Stimulated activated CD8-positive, alpha-beta memory T cell treated with anti-CD3 and anti-CD28 coated beads, Interleukin-4, amount 100 ng/mL, for 4 hours (primary cell): ENCODE data around the gene CMTR1.
"Not testable (repeated sequence)": the region's sequence is repeated elsewhere in the genome, so short reads cannot be mapped to it uniquely, and the experiment has no call there.

Source experiments
- DNase-seq, 2 donors: peaks; one replicate each; pipeline ENCODE4 v3.0.0-alpha.2; 2020; ENCODE audit warnings: low read depth in 2 of 2, low spot score in 1 of 2

Gene CMTR1

GRCh38 chr6:37432916-37433656, at the start of gene CMTR1:
CMTR1 (plus strand) TSS chr6:37433221; CDS start chr6:37435630, 2,409 bp downstream.
- DNase-seq: peak; percentile 91 to 94

GRCh38 chr6:37388578-37388977, 44.4 kb upstream of the CMTR1 start:
- no peak for DNase-seq

- DNase-seq: no peak
Observed at GRCh38 chr6:37389857-37390256, 43.2 kb upstream of the CMTR1 start.

GRCh38 chr6:37391120-37391519, 41.9 kb upstream of the CMTR1 start:
- no peak for DNase-seq

GRCh38 chr6:37392821-37393220, 40.2 kb upstream of the CMTR1 start:
- no peak for DNase-seq

- DNase-seq: no peak
Observed at GRCh38 chr6:37393381-37393929, 39.6 kb upstream of the CMTR1 start.

- no peak for DNase-seq
Observed at GRCh38 chr6:37396571-37397180, 36.3 kb upstream of the CMTR1 start.

- no peak for DNase-seq
Observed at GRCh38 chr6:37399131-37399530, 33.9 kb upstream of the CMTR1 start.

GRCh38 chr6:37399795-37400490, 33.1 kb upstream of the CMTR1 start:
- DNase-seq: no peak

GRCh38 chr6:37401658-37402057, 31.4 kb upstream of the CMTR1 start:
- not testable (repeated sequence) for DNase-seq

GRCh38 chr6:37406726-37407341, 26.2 kb upstream of the CMTR1 start:
- no peak for DNase-seq

GRCh38 chr6:37407948-37408347, 25.1 kb upstream of the CMTR1 start:
- DNase-seq: no peak

- DNase-seq: no peak
Observed at GRCh38 chr6:37409501-37409900, 23.5 kb upstream of the CMTR1 start.

GRCh38 chr6:37417393-37417792, 15.6 kb upstream of the CMTR1 start:
- DNase-seq: no peak

- no peak for DNase-seq
Observed at GRCh38 chr6:37418722-37419121, 14.3 kb upstream of the CMTR1 start.

GRCh38 chr6:37426058-37426944, 6.7 kb upstream of the CMTR1 start:
- DNase-seq: no peak

GRCh38 chr6:37426945-37427510, 6.0 kb upstream of the CMTR1 start:
- DNase-seq: no peak

GRCh38 chr6:37429352-37429750, 3.7 kb upstream of the CMTR1 start:
- DNase-seq: no peak

GRCh38 chr6:37432590-37432915, 468 bp upstream of the CMTR1 start:
- no peak for DNase-seq

- peak; percentile 2 to 18 for DNase-seq
Observed at GRCh38 chr6:37433657-37434271, 743 bp downstream of the CMTR1 start.
